Measurements from ENCODE around the gene SLC27A3. TPM values are rescaled to one million over a fixed set of nuclear protein-coding genes. Genes with fewer than 3 reads are reported as not detected.

SLC27A3 gene
- total and polyA plus RNA-seq, 7 donors: 1.6 to 45.7 (median 22.8) TPM

GRCh38 chr1:153775458-153776327, 486 bp downstream of the SLC27A3 start:
- 0% methylated on average over 83 of the region's 83 CpGs for WGBS, 2 donors
- Histone ChIP-seq H3K4me3 (peak overlapping the region; percentile 60 to 89 (median 71)), H3K27ac (peak overlapping the region; percentile 88 to 93 (median 92)), H3K36me3 (peaks cover 3 to 34% (median 9%) of the 10 kb centered on the region in 4 donors), H3K4me1 (peaks cover 0 to 52% (median 41%) of the 10 kb centered on the region in 4 donors), H3K27me3 (no peaks in the 10 kb centered on the region), H3K9me3 (no peaks in the 10 kb centered on the region)
- peak in 3 of 4 donors; percentile 47 to 52 (median 51) for TF ChIP-seq POLR2AphosphoS5 (IDR thresholded peaks at IDR 0.05)
- TF ChIP-seq CTCF (IDR thresholded peaks at IDR 0.05): no peak
- TF ChIP-seq POLR2A (IDR thresholded peaks at IDR 0.05): peak; percentile 17 to 24
- intact Hi-C loops (cut with DNase I): loop anchor here (2.0 kb wide), 1 partner anchor 99 kb away; no protein-coding TSS in a partner anchor
- peak; percentile 90 for DNase-seq

GRCh38 chr1:153776352-153776751, 1.1 kb downstream of the SLC27A3 start:
- no peak for DNase-seq
- peak overlapping the region; percentile 60 to 89 (median 71) for H3K4me3 ChIP-seq
- TF ChIP-seq POLR2A (IDR thresholded peaks at IDR 0.05) (no peak), EP300 (IDR thresholded peaks at IDR 0.05) (no peak), CTCF (IDR thresholded peaks at IDR 0.05) (no peak), POLR2AphosphoS5 (IDR thresholded peaks at IDR 0.05) (no peak)
- peaks cover 0 to 28% (median 7%) of the 10 kb centered on the region in 4 donors for H3K36me3 ChIP-seq
- no peaks in the 10 kb centered on the region for H3K9me3 ChIP-seq
- 65 to 69% methylated on average over 10 of the region's 10 CpGs for WGBS, 2 donors
- peaks cover 0 to 52% (median 40%) of the 10 kb centered on the region in 4 donors for H3K4me1 ChIP-seq
- H3K27ac ChIP-seq: peak overlapping the region; percentile 88 to 93 (median 92)
- intact Hi-C loops (cut with DNase I): no loop called here
- no peaks in the 10 kb centered on the region for H3K27me3 ChIP-seq

DNA sequence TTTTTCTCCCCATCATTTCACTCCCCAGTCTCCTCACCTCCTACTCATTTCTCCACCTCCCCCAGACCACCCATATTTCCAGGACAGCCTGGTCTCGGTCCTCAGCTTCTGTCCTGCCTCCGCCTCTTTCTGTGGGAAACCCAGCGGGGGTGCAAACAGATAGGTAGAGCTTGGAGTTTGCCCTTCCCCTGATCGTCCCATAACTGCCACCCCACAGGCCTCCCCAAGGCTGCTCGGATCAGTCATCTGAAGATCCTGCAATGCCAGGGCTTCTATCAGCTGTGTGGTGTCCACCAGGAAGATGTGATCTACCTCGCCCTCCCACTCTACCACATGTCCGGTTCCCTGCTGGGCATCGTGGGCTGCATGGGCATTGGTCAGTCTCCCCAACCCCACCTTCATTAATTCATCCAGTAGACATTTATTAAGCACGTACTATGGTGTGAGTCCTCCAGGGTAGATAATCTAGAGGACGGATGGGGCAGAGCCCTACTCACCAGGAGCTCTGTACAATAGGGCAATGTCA, 1.7 kb downstream of the SLC27A3 start:
- H3K9me3 ChIP-seq: no peaks in the 10 kb centered on the region
- TF ChIP-seq POLR2AphosphoS5 (IDR thresholded peaks at IDR 0.05): no peak
- TF ChIP-seq EP300 (IDR thresholded peaks at IDR 0.05): no peak
- no peak for TF ChIP-seq CTCF (IDR thresholded peaks at IDR 0.05)
- TF ChIP-seq POLR2A (IDR thresholded peaks at IDR 0.05): no peak
- WGBS, 2 donors: 91 to 92% methylated on average over 10 of the region's 10 CpGs
- H3K4me3 ChIP-seq: peak overlapping the region in 2 of 4 donors; percentile 60 to 66
- H3K27me3 ChIP-seq: no peaks in the 10 kb centered on the region
- H3K4me1 ChIP-seq: peaks cover 0 to 52% (median 39%) of the 10 kb centered on the region in 4 donors
- no peak for DNase-seq
- intact Hi-C loops (cut with DNase I): no loop called here
- peak overlapping the region; percentile 88 to 93 (median 92) for H3K27ac ChIP-seq
- H3K36me3 ChIP-seq: peaks cover 0 to 22% (median 5%) of the 10 kb centered on the region in 4 donors

DNA sequence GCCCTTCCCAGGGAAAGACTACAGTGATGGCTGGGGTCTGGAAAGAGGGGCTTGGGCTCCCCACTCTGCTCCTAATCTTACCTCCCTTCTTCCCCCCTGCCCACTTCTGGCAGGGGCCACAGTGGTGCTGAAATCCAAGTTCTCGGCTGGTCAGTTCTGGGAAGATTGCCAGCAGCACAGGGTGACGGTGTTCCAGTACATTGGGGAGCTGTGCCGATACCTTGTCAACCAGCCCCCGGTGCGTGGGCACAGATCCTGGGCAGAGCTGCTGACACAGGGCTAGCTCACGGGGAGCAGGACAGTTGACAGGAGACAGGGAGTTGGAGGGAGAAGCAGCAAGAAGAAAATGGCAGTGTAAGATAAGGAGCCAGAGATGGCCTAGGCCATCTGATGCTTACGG, 2.4 kb downstream of the SLC27A3 start:
- H3K4me3 ChIP-seq: no peak overlapping the region
- TF ChIP-seq POLR2A (IDR thresholded peaks at IDR 0.05): no peak
- no peak for TF ChIP-seq EP300 (IDR thresholded peaks at IDR 0.05)
- no peak for TF ChIP-seq CTCF (IDR thresholded peaks at IDR 0.05)
- no peak for TF ChIP-seq POLR2AphosphoS5 (IDR thresholded peaks at IDR 0.05)
- H3K4me1 ChIP-seq: peaks cover 0 to 54% (median 41%) of the 10 kb centered on the region in 4 donors
- peaks cover 0 to 15% (median 2%) of the 10 kb centered on the region in 4 donors for H3K36me3 ChIP-seq
- H3K9me3 ChIP-seq: no peaks in the 10 kb centered on the region
- H3K27ac ChIP-seq: peak overlapping the region in 3 of 4 donors; percentile 28 to 88 (median 29)
- DNase-seq: no peak
- WGBS, 2 donors: 88 to 91% methylated on average over 7 of the region's 7 CpGs
- H3K27me3 ChIP-seq: no peaks in the 10 kb centered on the region
- intact Hi-C loops (cut with DNase I): no loop called here

Measured in sigmoid colon (tissue), 7 donors.